Hematopoietic multipotent progenitor cell treated with erythropoietin and hydrocortisone succinate and interleukin-3 and kit ligand, for 4 days (in vitro differentiated cells): ENCODE data around the gene ICAM3.
"Not testable (repeated sequence)": the region's sequence is repeated elsewhere in the genome, so short reads cannot be mapped to it uniquely, and the experiment has no call there.

Experiments
- DNase-seq: peaks from one replicate; pipeline ENCODE4 v3.0.0-alpha.2; 2015

The ICAM3 gene, protein sequence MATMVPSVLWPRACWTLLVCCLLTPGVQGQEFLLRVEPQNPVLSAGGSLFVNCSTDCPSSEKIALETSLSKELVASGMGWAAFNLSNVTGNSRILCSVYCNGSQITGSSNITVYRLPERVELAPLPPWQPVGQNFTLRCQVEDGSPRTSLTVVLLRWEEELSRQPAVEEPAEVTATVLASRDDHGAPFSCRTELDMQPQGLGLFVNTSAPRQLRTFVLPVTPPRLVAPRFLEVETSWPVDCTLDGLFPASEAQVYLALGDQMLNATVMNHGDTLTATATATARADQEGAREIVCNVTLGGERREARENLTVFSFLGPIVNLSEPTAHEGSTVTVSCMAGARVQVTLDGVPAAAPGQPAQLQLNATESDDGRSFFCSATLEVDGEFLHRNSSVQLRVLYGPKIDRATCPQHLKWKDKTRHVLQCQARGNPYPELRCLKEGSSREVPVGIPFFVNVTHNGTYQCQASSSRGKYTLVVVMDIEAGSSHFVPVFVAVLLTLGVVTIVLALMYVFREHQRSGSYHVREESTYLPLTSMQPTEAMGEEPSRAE

DNA sequence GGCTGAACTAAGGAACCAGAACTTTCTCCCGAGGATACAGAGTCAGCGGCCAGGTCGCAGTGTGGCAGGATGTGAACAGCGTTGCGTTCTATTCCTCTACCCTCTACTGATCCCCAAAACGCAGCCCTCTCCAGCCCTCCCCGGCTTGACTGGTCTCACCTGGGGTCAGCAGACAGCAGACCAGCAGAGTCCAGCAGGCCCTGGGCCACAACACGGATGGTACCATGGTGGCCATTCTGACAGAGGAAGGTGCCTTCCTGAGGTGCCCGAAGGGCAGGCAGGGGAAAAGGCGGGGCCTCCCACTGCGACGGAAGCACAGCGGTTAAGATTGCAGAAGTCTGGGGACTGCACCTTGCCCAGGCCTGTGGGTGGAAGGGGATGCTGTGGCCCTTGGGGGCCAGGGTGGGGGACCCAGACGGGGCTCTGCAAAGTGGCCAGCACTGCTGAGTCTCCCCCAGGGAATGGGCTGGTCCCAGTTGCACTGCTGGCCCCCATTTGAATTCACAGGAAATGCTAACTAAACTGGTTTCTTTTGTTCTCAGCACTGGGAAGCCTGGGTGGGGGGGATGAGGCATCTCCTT is at the start of gene ICAM3:
TSS of gene ICAM3 (minus strand) at position 245 of the 581 bp plus-strand sequence. CDS start at position 235, 10 bp downstream.
- DNase-seq = peak; percentile 87

DNA sequence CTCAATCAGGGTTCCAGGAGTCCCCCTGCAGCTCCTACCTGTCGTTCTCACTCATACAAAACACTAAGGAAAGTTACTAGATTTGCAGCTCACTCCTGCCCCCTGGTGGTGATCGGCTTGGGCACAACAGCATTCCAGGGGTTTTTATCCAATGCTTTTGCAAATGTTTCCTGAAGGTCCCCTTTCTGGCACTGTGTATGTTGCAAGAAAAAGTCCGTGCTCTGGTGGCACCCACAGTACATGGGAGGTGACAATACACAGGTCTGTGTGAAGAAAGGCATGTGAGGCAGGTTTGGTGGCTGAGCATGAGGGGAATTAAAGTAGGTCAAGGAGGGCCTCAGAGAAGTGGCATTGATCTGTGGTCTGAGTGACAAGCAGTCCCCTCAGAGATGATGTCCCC is 49.5 kb upstream of the ICAM3 start:
- DNase-seq = peak; percentile 85

DNA sequence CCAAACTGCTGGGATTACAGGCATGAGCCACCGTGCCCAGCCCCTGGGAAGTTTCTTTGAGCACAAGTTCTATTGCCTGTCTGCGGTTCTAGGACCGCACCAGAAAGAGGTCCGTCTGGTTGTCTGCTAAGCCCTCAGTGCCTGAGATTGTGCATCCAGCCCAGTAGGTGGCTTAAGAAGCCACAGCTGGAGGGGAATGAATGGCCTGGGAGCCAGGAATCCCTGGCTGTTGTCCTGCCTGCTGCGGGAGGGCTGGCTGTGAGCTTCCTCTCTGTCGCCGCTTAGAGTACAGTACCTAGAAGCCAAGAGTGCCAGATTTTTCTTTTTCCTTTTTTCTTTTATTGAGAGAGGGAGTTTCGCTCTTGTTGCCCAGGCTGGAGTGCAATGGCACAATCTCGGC is 45.2 kb upstream of the ICAM3 start:
- DNase-seq = no peak

DNA sequence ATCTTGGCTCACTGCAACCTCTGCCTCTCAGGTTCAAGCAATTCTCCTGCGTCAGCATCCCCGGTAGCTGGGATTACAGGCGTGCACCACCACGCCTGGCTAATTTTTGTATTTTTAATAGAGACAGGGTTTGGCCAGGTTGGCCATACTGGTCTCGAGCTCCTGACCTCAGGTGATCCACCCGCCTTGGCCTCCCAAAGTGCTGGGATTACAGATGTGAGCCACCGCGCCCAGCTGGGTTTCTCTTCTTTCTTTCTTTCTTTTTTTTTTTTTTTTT is 43.7 kb upstream of the ICAM3 start:
- not testable (repeated sequence) for DNase-seq

DNA sequence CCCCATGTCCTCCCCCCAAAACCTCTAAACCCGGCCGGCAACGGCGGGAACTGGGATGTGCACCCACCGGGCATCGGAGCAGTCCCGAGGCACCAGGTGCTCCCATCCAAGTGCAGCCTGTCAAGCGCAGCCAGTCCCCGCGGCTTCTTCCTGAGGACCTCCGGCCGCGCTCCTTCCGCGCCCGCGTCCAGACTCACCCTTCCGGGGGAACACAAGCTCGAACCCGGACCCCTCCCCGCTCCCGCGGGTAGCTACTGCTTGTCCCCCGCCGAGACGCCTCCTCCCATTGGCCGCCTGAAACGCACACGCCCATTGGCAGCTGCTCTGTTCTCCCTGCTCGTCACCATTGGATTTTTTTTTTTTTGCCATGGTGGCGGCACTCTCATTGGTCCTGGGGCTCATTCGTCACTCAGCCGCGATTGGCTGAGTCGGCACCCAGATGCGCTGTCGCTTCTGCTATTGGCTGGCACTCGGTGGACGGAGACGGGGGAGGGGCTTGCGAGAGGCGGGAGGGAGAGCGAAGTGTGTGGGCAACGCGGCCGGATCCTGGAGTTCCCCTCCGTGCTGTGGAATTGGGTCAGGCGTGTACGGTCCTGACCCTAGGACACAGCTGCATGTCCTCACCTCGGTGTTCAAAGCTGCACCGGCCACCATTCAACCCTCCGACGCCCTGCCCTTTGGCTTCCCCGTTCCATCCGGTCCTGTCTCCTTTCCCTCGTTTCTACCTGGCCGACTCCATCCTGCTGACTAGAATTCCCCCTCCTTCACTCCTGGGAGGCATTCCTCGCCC is 41.1 kb upstream of the ICAM3 start, which contains the start of gene TYK2:
TSS of gene TYK2 (minus strand) at position 260 of the 790 bp plus-strand sequence. CDS start 2,166 bp downstream, outside the sequence.
- DNase-seq = peak; percentile 99

DNA sequence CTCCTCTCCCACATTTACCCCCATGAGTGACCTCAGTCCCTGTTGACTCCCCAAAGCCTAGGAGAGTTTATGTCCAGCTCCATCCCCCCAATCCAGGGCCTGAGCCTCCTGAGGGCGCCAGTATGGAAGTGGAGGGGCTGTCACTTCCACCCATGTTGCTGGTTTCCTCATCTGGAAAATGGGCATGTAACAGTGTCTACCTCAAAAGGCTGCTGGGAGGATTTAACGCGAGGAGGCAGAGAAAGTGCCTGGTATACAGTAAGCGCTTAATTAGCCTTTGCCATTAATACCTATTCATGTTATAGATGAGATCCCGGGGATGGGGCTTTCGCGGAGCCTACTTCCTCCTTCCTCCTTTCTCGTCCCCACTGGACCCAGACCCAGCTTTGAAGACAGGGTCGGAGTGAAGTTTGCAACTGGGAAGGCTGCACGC is 40.5 kb upstream of the ICAM3 start:
- no peak for DNase-seq

DNA sequence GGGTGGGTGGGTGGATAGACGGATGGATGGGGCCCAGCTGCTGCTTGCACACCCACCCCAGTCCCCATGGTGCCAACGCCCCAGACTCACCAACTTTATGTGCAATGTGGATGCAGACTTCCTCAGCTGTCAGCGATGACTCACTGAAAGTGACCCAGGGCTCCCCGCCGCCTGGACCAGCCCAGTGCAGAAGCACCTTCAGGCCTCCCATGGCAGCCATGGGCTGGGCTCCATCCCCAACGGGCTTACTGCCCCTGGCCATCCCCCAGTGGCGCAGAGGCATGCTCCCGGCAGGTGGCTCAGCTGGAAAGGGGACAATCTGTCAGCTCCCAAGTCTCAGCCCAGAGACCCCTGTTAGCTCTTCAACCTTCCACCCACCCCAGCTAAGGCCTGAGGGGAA is 38.7 kb upstream of the ICAM3 start:
- DNase-seq = no peak

DNA sequence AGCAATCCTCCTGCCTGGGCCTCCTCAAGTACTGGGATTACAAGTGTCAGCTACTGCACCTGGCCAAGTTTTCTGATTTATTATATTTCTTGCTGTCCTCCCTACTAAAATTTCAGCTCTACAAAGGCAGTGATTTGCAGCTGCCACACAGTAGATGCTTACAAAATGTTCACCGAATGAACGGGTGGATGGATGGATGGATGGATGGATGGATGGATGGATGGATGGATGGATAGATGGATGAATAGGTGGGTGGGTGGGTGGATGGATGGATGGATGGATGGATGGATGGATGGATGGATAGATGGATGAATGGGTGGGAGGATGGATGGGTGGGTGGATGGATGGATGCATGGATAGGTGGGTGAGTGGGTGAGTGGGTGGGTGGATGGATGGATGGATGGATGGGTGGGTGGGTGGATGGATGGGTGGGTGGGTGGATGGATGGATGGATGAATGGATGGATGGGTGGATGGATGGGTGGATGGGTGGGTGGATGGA is 37.8 kb upstream of the ICAM3 start:
- not testable (repeated sequence) for DNase-seq

DNA sequence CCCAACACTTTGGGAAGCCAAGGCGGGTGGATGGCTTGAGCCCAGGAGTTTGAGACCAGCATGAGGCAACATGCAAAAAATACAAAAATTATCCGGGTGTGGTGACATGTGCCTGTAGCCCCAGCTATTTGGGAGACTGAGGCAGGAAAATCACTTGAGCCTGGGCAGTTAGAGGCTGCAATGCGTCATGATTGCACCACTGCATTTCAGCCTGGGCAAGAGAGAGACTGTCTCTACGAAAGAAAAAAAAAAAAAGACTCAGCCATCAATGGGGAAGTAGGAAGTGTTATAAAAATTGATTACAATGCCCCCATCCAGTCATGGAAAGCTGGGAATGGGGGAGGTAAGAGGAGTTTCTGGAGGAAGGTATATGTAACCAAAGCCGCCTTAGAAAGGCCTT is 35.5 kb upstream of the ICAM3 start:
- no peak for DNase-seq

DNA sequence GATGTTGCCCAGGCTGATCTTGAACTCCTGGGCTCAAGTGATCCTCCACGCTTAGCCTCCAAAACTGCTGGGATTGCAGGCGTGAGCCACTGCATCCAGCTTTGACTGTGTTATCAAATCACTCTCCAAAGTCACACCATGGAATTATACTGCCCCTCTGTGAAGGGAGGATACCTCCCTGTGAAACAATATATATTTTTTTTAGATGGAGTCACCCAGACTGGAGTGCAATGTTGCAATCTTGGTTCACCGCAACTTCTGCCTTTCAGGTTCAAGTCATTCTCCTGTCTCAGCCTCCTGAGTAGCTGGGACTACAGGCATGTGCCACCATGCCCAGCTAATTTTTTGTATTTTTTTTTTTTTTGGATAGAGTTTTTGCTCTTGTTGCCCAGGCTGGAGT is 33.3 kb upstream of the ICAM3 start:
- DNase-seq = peak; percentile 34

DNA sequence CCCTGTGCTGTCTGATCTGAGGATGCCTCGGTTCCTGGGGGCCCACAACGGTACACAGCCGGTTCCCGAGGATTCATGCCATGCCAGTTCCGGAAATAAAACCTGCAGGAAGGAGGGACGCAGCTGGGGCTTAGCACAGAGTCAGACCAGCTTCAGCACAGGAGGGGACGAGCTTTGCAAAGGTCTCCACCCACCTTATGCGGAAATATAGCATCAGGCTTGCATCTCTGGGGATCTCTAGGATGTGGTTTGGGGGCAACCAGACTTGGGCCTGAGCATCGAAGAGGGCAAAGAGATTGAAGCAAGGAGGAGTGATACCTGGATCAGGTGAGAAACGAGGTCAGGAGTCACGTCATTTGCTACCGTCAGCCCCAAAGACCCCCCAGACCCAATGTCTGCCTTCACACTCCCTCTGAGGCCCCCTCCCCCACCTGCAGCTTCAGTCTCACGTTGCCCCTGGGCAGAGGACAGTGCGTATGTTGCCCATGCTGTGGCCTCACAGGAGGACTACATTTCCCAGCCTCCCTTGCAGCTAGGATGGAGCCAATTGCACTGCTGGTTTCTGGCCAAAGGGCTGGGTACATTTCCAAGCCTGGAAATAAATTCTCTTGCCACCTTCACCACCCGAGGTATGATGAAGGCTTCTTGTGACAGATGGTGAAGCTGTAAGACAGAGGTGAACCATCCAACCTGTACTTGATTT is 28.8 kb upstream of the ICAM3 start:
- peak; percentile 35 for DNase-seq

DNA sequence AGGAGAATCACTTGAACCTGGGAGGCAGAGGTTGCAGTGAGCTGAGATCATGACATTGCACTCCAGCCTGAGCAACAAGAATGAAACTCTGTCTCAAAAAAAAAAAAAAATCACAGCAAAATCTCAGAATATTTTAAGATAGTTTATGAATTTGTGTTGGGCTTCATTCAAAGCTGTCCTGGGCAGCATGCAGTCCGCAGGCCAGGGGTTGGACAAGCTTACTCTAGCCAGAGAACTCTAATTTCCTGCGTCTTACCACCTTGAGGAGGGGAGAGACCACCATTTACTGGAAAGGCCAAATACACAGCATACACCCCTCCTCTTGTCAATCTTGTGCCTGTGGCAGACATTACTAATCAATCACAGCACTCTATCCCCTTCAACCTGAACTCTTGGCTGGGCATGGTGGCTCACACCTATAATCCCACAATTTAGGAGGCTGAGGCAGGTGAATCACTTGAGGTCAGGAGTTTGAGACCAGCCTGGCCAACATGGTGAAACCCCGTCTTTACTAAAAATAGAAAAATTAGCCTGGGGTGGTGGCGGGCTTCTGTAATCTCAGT is 27.6 kb upstream of the ICAM3 start:
- DNase-seq = not testable (repeated sequence)

DNA sequence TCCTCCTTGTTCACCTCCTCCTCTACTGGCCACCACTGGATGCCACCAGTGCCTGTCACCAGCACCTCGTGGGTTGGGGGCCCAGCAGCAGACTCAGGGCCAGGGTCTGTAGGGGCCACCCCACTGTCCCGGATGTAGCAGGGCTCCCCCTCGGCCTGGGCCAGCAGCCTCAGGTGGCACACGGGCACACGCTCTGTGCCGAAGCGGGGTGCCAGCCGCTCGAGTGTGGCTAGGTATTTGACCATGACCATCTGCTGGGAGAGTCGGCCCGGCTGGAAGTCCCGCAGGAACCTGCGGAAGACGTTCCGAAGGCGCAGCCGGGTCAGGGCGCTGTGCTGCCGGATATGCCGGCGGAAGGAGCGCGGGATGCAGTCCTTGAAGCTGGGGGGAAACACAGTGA is 26.1 kb upstream of the ICAM3 start:
- no peak for DNase-seq

DNA sequence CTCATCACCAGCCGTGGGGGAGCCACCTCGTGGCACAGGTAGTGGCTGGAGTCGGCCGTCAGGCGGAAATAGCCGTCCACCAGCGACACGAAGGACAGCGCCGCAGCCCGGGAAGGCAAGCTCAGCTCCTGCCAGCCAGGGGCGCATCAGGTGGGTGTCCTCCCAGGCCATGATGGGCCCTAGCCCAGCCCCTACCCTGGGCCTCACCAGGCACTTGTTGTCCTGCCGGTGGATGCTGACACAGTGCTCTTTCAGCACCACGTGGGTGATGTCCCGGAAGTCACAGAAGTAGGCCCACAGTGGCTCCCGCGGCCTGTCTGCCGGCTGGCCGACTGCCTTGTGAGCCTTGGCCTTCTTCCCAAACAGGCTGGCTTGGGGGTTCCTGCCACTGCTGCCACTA is 25.2 kb upstream of the ICAM3 start:
- no peak for DNase-seq

DNA sequence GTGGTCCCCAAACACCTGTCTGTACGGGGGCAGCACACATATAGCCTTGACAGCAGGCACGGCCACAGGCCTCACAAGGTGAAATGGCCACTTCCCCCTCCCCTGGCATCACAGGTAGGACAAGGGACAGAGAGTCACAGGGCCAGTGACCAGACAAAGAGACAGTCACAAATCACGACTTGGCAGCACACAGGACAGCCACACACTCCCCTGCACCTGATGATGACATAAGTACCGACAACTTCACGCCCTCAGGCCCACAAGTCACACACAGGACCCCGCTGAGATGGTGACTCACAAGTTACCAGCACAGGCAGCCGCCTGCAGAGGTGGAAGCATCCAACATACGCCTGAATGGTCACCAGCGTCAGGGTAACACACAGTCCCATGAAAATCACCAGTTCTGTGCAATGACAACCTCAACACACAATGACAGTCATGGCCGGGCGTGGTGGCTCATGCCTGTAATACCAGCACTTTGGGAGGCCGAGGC is 24.4 kb upstream of the ICAM3 start:
- DNase-seq = no peak

DNA sequence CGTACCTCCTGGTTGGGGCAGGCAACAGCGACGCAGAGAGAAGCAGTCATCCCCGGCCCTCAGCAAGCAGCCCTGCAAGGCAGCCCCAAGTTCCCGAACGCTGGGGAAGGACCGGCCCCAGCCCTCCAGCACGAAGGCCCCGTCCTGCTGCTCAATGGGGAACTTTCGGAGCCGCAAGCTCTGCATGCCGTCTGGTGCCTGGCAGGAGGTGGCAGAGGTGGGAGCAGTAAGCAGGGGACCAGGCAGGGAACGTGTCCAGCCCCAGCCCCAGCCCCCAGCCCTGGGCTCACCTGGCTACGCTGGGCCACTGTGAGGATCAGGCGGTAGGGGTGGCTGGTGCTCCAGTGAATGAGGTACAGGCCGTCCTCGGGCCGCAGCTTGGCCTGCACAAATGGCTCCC is 22.8 kb upstream of the ICAM3 start:
- no peak for DNase-seq

DNA sequence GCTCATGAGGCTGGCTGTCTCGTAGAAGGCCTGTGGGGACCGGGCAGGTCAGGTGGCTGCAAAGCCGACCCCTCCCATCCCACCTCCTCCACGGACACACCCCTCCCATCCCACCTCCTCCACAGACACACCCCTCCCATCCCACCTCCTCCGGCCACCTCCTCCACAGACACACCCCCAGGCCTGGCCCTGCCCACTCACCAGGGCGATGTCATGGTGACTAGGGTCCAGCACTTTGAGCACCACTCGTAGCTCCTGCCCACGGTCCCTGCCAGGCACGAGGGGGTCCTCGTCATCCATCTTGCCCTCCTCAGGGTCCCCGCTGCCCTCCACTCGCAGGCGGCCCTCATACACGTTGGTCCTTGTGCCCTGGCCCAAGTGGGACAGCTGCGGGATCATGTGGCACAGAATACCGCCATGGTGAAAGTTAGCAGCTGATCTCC is 22.2 kb upstream of the ICAM3 start:
- DNase-seq = no peak

DNA sequence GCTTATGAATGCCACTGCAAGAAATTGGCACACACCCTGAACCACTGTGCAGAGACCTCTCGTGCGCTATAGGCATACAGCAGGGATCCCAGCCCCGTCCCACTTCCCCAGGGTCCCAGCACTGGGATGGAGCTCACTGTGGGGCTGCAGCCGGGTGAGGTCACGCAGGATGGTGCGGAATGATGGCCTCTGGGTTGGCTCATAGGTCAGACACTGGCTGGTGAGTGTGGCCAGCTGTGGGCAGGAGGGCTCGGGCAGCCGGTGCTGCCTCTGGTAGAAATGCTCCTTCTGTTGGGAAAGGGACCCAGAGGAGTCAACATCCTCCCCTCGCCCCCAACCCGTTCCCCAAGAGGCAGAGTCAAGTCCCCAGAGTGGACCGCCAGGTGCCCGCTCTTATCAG is 17.0 kb upstream of the ICAM3 start:
- DNase-seq = no peak

DNA sequence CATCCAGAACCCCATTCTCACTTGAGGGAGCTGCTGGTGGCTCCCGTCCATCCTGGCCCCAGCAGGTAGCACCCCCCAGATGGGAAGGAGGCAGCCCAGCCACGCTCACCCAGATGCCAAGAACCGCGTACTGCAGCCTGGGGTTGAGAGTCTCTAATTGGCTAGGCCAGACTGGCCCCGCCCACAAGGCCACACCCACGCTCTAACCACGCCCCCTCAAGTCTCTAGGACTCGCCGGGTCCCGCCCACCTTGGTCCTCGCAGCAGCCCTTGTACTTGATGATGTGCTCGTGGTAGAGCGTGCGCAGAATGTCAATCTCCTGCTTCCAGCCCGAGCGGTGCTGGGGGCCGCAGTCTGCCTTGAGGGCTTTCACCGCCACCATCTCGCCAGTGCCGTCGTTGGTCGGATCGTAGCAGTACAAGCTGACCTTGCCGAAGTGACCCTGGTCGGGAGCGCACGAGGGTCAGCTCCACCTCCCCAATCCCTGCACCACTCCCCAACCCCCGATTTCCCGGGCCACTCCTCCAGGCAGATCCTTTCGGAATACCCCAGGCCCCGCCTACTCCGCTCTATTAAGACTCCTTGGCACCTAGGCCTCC is 14.5 kb upstream of the ICAM3 start:
- peak; percentile 73 for DNase-seq

DNA sequence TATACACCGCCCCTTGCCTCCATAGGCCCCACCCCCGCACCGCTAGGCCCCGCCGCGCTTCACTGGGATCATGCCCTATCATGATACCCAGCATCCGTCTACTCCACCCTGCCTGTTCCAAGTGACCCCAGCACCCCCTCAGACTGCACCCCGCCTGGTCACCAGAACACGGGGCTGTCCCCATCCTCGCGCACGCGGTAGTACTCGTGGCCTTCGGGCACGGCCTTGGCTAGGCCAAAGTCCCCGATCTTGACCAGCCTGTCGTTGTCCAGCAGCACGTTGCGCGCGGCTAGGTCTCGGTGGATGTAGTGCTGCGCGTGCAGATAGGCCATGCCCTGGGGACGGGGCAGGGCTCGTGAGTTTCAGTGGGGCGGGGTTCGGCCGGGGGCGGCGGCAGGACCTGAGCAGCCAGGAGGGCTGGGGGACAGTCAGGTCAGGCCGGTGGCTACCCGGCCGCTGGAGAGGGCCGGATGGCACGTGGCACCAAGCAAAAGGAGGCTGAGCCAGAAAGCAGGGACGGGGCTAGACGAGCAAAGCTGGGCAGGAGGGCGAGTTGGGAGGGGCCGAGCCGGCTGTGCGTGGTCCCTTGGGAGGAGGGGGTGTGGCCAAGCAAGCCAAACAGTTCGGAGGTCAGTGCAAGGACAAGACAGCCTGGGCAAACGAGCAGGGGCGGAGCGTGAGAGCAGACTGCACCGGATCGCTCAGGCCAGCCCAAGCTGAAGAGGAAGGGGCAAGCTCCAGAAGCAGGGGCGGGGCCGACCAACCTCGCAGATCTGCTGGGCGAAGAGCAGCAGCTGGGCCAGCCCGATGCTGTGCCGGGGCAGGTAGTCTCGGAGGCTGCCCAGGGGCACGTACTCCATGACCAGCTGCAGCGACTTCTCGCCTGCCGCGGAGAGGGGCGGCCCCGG is 13.6 kb upstream of the ICAM3 start:
- no peak for DNase-seq

DNA sequence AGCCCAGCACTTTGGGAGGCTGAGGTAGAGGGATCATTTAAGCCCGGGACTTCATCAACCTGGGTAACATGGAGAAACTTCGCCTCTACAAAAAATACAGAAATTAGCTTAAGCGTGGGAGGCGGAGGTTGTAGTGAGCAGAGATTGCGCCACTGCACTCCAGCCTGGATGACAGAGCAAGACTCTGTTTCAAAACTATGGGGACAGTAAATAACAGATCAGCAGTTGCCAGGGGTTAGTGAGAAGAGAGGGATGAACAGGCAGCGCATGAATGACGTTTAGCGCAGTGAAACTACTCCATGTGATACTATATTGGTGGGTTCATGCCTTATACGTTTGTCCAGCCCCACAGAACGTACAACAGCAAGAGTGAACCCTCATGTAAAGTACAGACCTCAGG is 7.1 kb upstream of the ICAM3 start:
- DNase-seq = peak; percentile 47
